Adrenal gland (tissue), 12 donors: ENCODE data around the gene UTF1. TPM values are rescaled to one million over a fixed set of nuclear protein-coding genes. Genes with fewer than 3 reads are reported as not detected.

Experiments used
- DNase-seq, 7 donors: peaks; one replicate each; pipeline ENCODE4 v3.0.0-alpha.2; 2019 to 2020
- H3K27ac ChIP-seq, 5 donors: fragments of 200-600 bp; sonication (generic) in 4 of 5; 1 replicate in 3 of 5; 2 replicates in 2 of 5; pipeline versions ENCODE4 v1.5.1 to v1.8.0; 2016 to 2020; ENCODE audit warnings: mild to moderate bottlenecking in 1 of 5
- H3K27me3 ChIP-seq: fragments of 200-600 bp; 2 replicates; pipeline ENCODE4 v1.8.0; 2021
- H3K36me3 ChIP-seq, 2 donors: fragments of 200-600 bp; replicated peaks in 1 of 2; 1 replicate in 1 of 2; 2 replicates in 1 of 2; pipeline versions ENCODE4 v1.5.1 to v1.8.0; 2018 to 2022
- H3K4me1 ChIP-seq, 2 donors: fragments of 200-600 bp; replicated peaks in 1 of 2; 1 replicate in 1 of 2; 2 replicates in 1 of 2; pipeline versions ENCODE4 v1.5.1 to v1.8.0; 2018 to 2021
- H3K4me3 ChIP-seq, 4 donors: fragments of 200-600 bp; sonication (generic) in 3 of 4; one replicate each; pipeline ENCODE4 v1.5.1; 2016 to 2018
- H3K9me3 ChIP-seq, 3 donors: fragments of 200-600 bp; sonication (generic) in 1 of 3; replicated peaks in 1 of 3; 1 replicate in 2 of 3; 2 replicates in 1 of 3; pipeline versions ENCODE4 v1.5.1 to v1.8.0; 2016 to 2021
- CTCF ChIP-seq, 6 experiments: fragments of 450-650 bp in 4 of 6; fragments of 200-600 bp in 2 of 6; sonication (generic) in 1 of 6; IDR thresholded peaks; 1 replicate in 5 of 6; 2 replicates in 1 of 6; pipeline versions ENCODE4 v1.5.1 to v1.8.0; 2016 to 2021; ENCODE audit warnings: antibody characterized with exemption in 6 of 6, mild to moderate bottlenecking in 2 of 6, moderate library complexity in 1 of 6
- POLR2A ChIP-seq, 2 donors: fragments of 450-650 bp; IDR thresholded peaks; one replicate each; pipeline ENCODE4 v1.6.1; 2017; ENCODE audit warnings: antibody characterized with exemption in 2 of 2, mild to moderate bottlenecking in 2 of 2, moderate library complexity in 1 of 2
- WGBS, 4 donors: extraction: QIAGEN DNeasy Blood & Tissue Kit in 2 of 4; methylation state at CpG; one replicate each; pipeline versions ENCODE4 v1.1.5 to v1.1.7; 2013 to 2017; 5-methylcytosine and 5-hydroxymethylcytosine counted together
- intact Hi-C, 2 donors: fragments of 100-400 bp; cut with DNase I; formaldehyde crosslinking; loops; one replicate each; pipeline versions ENCODE4 v1.14.1 to v1.15.0; 2022 to 2023
- polyA plus RNA-seq, 3 donors: library from polyadenylated mRNA; stranded (reverse); fragments of 200-250 nt in 2 of 3; fragments of 350-450 nt in 1 of 3; fragmentation: Illumina TruSeq in 1 of 3; extraction: RNeasy Lipid Tissue Mini Kit (QIAGEN cat#74804) in 1 of 3; gene quantifications; one replicate each; pipeline ENCODE4 v1.2.3, GENCODE V29; 2013 to 2014
- total RNA-seq, 9 donors: library from RNA; depleted of rRNA in 4 of 9; stranded (reverse); fragments of >200 nt in 4 of 9; fragments of 120-200 nt in 1 of 9; fragmentation: NEBNext Ultra II Directional in 1 of 9; extraction: Animal tissue kit (Norgen Biotek cat#: 25700) in 1 of 9; gene quantifications; one replicate each; pipeline versions ENCODE4 v1.1.0 to v1.2.4, GENCODE V29; 2013 to 2023
- donor health status: healthy with polysubstance abuse.
- donor health status: Bipolar disorder and iron deficiency.
- donor health status: DM: yes; HTN: yes; CAD: no.
- donor health status: DM: no; HTN: no; CAD: no.
- donor health status: DM: no; HTN: no; CAD: no.
- donor health status: DM: yes; HTN: yes; CAD: no.

UTF1 gene
- total and polyA plus RNA-seq, 12 donors = 0.19 to 0.24 TPM; not detected in 10

GRCh38 chr10:133276100-133276434, 46.0 kb downstream of the UTF1 start:
- H3K36me3 ChIP-seq = peaks cover 0 to 12% of the 10 kb centered on the region in 2 donors
- no peaks in the 10 kb centered on the region for H3K9me3 ChIP-seq
- DNase-seq = no peak
- no peak overlapping the region for H3K27ac ChIP-seq
- no peak overlapping the region for H3K4me3 ChIP-seq
- peaks cover 0 to 26% of the 10 kb centered on the region in 2 donors for H3K4me1 ChIP-seq
- H3K27me3 ChIP-seq = no peaks in the 10 kb centered on the region
- intact Hi-C loops = no loop called here
- TF ChIP-seq CTCF (IDR thresholded peaks at IDR 0.05) (no peak), POLR2A (IDR thresholded peaks at IDR 0.05) (no peak)
- 30 to 61% (median 40%) methylated on average over 2 to 6 of the region's 6 CpGs for WGBS, 4 donors

DNA sequence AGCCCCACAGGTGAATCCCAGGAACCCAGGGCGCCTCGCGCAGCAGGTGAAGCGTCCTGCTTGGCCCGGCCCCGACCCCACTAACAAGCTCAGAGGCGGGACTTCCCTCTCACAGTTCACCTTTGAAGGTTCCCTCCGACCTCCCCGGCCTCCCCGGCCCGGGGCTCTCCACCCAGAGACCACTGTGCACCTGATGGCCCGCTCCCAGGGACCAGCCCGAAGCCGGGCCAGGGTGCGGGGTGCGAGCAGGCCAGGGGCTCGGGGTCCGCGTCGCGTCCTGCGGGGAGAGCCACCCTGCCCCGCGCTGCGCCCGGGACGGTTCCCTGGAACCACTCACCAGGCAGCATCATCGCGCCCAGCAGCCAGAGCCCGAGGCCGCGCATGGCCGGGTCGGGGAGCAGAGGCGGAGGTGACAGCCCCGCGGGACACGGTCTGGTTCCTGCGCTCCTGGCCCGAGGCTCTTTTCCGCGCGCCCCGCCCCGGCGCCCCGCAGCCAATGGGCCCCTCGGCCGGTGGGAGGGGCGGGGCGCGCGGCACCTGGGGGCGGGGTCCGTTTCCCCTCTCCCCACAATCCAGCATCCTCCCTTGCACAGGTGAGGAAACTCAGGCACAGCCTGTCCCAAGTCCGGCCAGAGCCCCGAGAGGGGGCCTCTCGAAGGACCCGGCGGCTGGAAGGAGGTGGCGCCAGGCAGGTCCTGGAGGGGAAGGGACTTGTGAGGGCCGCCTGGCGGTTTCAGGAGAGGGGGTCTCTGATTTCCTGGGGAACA, 46.6 kb downstream of the UTF1 start, which contains the start of gene ADAM8:
Gene ADAM8, minus strand, starts transcription at position 434 of the 767 bp plus-strand sequence. Its CDS starts 51 bp downstream, at position 383.
- intact Hi-C loops = no loop called here
- Histone ChIP-seq H3K36me3 (peaks cover 0 to 18% of the 10 kb centered on the region in 2 donors), H3K4me1 (peaks cover 0 to 26% of the 10 kb centered on the region in 2 donors), H3K9me3 (no peaks in the 10 kb centered on the region), H3K27ac (peak within 1 kb of the TSS in 1 of 5 donors; percentile 49), H3K4me3 (no peak within 1 kb of the TSS), H3K27me3 (no peaks in the 10 kb centered on the region)
- TF ChIP-seq POLR2A (IDR thresholded peaks at IDR 0.05) (no peak), CTCF (IDR thresholded peaks at IDR 0.05) (no peak)
- WGBS, 4 donors = 7 to 31% (median 11%) methylated on average over 14 to 63 of the region's 63 CpGs
- DNase-seq = peak in 2 of 7 donors; percentile 40 to 58

DNA sequence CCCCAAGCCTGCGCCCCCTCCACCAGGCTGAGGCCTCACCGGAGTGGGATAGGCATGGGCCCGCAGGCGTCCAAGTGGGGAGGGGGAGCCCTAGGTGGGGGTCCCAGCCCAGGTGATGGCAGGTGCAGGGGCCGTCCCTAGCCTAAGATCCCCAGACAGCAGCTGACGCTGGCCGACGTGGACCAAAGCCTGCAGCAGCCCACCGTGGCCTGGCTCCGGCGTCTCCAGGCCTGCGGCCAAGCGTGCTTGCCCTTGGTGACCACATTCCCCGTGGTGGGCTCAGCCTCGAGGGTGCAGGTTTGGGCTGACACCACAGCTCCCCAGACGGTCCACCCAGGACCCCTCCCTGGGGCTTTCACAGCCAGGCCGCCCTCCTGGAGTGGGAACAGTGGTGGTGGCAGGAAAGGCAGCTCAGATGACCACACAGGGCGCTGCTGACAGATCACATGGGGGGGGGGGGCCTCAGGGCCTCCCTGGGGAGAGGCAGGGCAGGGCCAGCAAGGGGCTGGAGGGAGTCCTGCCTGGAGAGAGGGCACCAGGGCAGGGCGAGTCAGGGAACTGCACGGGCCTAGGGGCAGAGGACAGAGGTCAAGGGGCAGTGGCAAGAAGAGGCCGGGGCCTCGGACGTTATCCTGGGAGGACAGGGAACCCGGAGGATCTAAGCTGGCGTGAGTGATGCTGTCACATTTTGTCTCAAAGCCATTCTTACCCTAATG, 47.4 kb downstream of the UTF1 start:
- intact Hi-C loops = no loop called here
- H3K36me3 ChIP-seq = peaks cover 0 to 26% of the 10 kb centered on the region in 2 donors
- H3K27ac ChIP-seq = peak overlapping the region in 2 of 5 donors; percentile 49 to 57
- 65 to 75% (median 73%) methylated on average over 8 to 25 of the region's 25 CpGs for WGBS, 4 donors
- H3K4me1 ChIP-seq = peaks cover 0 to 26% of the 10 kb centered on the region in 2 donors
- no peak for DNase-seq
- no peaks in the 10 kb centered on the region for H3K9me3 ChIP-seq
- H3K27me3 ChIP-seq = no peaks in the 10 kb centered on the region
- no peak for TF ChIP-seq CTCF (IDR thresholded peaks at IDR 0.05)
- TF ChIP-seq POLR2A (IDR thresholded peaks at IDR 0.05) = no peak
- no peak overlapping the region for H3K4me3 ChIP-seq

DNA sequence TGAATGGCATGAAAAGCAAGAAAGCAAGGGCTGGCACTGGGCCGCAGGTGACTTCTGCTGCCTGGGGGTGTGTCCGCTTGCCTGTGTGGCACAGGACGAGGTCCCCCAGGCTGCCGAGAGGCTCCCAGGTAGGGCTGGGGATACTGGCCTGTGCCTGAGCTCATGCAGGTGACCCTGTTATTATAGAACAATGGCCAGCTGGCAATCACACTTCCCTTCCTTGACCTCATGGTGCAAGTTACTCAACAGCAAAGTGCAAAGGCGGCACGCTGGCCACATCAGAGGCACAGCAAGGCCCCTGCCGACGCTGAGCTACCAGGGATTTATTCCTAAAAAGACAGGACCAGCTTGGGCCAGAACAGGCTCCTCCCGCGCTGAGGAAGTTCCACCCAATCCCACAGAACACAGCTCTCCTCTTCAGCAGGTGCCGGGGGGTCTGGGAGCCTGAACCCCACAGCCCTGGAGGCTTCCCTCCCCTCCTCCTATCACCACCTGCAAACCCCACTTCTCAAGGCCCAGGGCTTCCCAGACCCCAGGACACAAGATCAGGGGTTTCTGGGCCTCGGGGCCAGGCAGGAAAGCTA, 48.1 kb downstream of the UTF1 start:
- Histone ChIP-seq H3K27me3 (no peaks in the 10 kb centered on the region), H3K4me1 (peaks cover 0 to 26% of the 10 kb centered on the region in 2 donors), H3K36me3 (peaks cover 0 to 32% of the 10 kb centered on the region in 2 donors), H3K4me3 (no peak overlapping the region), H3K27ac (peak overlapping the region in 2 of 5 donors; percentile 49 to 57), H3K9me3 (no peaks in the 10 kb centered on the region)
- TF ChIP-seq CTCF (IDR thresholded peaks at IDR 0.05) (no peak), POLR2A (IDR thresholded peaks at IDR 0.05) (no peak)
- peak in 5 of 7 donors; percentile 45 to 78 (median 66) for DNase-seq
- 39 to 54% (median 48%) methylated on average over 5 to 12 of the region's 12 CpGs for WGBS, 4 donors
- intact Hi-C loops = no loop called here
